Measurements from ENCODE around the gene MIAT. TPM values are rescaled to one million over a fixed set of nuclear protein-coding genes. Genes with fewer than 3 reads are reported as not detected.

Gene MIAT
- total and polyA plus RNA-seq, 3 donors from 2014 or later: 1.7 to 3.3 (median 2.4) TPM

- DNase-seq: no peak
- no peak for TF ChIP-seq CTCF (IDR thresholded peaks at IDR 0.05)
- no peaks in the 10 kb centered on the region for H3K27me3 ChIP-seq
These were observed 27.2 kb upstream of the MIAT start for GRCh38 chr22:26629988-26630761.

DNA sequence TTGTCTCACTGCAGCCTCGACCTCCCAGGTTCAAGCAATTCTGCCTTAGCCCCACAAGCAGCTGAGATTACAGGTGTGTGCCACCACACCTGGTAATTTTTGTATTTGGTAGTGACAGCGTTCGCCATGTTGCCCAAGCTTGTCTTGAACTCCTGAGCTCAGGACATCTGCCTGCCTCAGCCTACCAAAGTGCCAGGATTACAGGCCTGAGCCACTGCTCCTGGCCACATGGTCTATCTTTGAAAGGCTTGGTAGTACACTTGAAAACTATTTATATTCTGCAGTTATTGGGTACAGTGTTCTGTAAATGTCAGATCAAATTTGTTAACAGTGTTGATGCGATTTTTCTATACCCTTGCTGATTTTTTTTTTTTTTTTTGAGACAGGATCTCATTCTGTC lies 26.1 kb upstream of the MIAT start:
- H3K4me3 ChIP-seq: no peak overlapping the region
- intact Hi-C loops (cut with DNase I; ENCODE audit: low total_unique reads): no loop called here
- H3K27ac ChIP-seq: no peak overlapping the region
- no peaks in the 10 kb centered on the region for H3K27me3 ChIP-seq
- H3K36me3 ChIP-seq (ENCODE audit: low read depth, missing control alignments): no peaks in the 10 kb centered on the region
- DNase-seq: no peak
- no peaks in the 10 kb centered on the region for H3K4me1 ChIP-seq
- 95 to 96% methylated on average over 4 of the region's 4 CpGs for WGBS, 2 donors
- no peak for TF ChIP-seq CTCF (IDR thresholded peaks at IDR 0.05)
- no peak for TF ChIP-seq POLR2A (IDR thresholded peaks at IDR 0.05)
- H3K9me3 ChIP-seq: no peaks in the 10 kb centered on the region

More at GRCh38 chr22:26629988-26630761, 27.2 kb upstream of the MIAT start:
- Histone ChIP-seq H3K4me3 (no peak overlapping the region), H3K4me1 (no peaks in the 10 kb centered on the region), H3K9me3 (no peaks in the 10 kb centered on the region), H3K36me3 (ENCODE audit: low read depth, missing control alignments) (no peaks in the 10 kb centered on the region), H3K27ac (no peak overlapping the region)
- 80 to 90% methylated on average over 17 to 18 of the region's 18 CpGs for WGBS, 2 donors
- intact Hi-C loops (cut with DNase I; ENCODE audit: low total_unique reads): no loop called here

DNA sequence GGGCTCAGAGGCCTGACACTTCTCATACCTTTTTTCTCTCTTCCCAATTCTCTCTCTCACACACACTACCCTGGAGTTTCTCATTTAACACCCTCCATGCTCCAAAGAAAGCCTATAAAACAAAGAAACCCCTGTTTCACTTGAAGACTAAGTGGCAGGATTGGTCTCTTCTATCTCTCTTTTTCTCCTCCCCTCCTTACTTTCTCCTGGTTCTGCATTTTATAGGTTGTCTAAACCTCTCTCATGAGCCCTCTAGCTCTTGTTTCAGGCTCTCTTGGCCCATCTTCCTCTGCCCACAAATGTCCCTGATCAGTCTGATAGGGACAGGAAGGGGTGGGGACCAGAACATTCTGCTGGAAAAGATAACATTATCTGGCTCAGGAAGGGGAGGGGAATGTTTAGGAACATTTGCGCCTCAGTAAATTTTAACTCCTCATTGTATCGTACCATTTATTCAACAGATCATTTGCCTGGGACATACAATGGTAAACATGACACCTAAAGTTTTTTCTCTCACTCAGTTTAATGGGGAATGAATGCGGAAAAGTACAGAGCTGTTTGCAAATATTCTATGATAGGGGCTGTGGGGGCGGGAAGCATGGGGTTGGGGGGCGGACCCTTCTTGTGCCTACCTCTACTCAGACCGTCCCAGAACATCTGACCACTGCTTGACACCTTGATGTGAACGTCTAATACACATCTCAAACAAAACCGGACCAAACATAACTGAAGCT lies 24.8 kb upstream of the MIAT start:
- Histone ChIP-seq H3K4me1 (no peaks in the 10 kb centered on the region), H3K36me3 (ENCODE audit: low read depth, missing control alignments) (no peaks in the 10 kb centered on the region), H3K27me3 (no peaks in the 10 kb centered on the region), H3K9me3 (no peaks in the 10 kb centered on the region), H3K4me3 (no peak overlapping the region), H3K27ac (peak overlapping the region in 1 of 2 donors; percentile 36)
- TF ChIP-seq POLR2A (IDR thresholded peaks at IDR 0.05) (no peak), CTCF (IDR thresholded peaks at IDR 0.05) (no peak)
- intact Hi-C loops (cut with DNase I; ENCODE audit: low total_unique reads): no loop called here
- 53 to 61% methylated on average over 8 of the region's 8 CpGs for WGBS, 2 donors
- no peak for DNase-seq

- TF ChIP-seq CTCF (IDR thresholded peaks at IDR 0.05) (no peak), POLR2A (IDR thresholded peaks at IDR 0.05) (no peak)
- H3K4me3 ChIP-seq: no peak overlapping the region
- H3K27ac ChIP-seq: no peak overlapping the region
- H3K9me3 ChIP-seq: no peaks in the 10 kb centered on the region
- WGBS, 2 donors: 89 to 92% methylated on average over 3 of the region's 3 CpGs
- H3K27me3 ChIP-seq: no peaks in the 10 kb centered on the region
- no peaks in the 10 kb centered on the region for H3K4me1 ChIP-seq
- H3K36me3 ChIP-seq (ENCODE audit: low read depth, missing control alignments): no peaks in the 10 kb centered on the region
- intact Hi-C loops (cut with DNase I; ENCODE audit: low total_unique reads): no loop called here
- no peak for DNase-seq
These were observed 23.2 kb upstream of the MIAT start for GRCh38 chr22:26634189-26634588.
